ENCODE results near the gene AP1M1.
A peak's percentile ranks its signal among the peaks of the same experiment; 100 is the strongest.

The AP1M1 gene

GRCh38 chr19:16234552-16235445 lies 37.1 kb downstream of the AP1M1 start:
- CTCF ChIA-PET, result interaction anchor here (0.6 kb wide), 1 partner anchor 80 kb away, joined by 3 read pairs; no protein-coding TSS in a partner anchor
- H3K36me3 ChIP-seq (ENCODE audit: control insufficient read depth in 2 of 2, insufficient read depth in 1 of 2, low read length in 2 of 2), result peaks cover 0 to 53% of the 10 kb centered on the region in 2 experiments; a peak in 2 of 3 replicates

DNA sequence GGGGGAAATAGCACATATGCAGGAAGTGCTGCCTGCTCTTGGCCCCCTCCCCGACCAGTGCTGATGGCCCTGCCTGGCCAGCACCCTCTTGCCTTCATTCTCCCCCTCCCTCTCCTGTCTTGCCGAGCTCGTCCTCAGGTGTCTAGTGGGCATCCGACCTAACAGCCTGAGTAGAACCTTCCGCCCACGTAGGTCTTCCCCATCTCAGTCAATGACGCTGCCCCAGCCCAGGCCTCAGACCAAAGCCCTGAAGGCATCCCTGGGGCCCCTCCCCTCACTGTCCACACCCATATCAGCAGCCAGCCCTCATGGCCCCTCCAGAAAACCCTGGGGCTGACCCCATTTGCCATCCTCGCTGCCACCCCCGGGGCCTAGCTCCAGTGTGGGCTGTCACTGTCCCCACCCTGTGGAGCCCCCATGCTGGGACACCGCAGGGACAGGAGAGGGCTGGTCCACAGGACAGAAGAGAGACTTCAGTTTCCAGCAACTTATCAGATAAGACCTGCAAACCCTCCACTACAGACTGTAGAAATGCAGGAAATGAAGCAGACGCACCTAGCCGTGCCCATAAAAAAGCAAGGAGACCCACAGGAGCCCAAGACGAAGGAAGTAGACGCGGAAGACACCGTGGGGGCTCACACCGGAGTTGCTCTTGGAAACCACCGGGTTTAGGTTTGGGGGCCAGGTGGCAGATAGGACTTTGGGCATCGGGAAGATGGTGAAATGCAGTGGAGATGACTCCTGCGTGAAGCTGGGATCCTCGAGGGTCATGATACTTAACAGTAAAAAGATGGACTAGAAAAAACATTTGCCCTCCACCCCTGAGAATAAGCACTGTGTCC lies 38.3 kb downstream of the AP1M1 start:
- Histone ChIP-seq H3K27ac (ENCODE audit: extremely low read depth, low read depth, low read length) (no peak overlapping the region), H3K9me3 (ENCODE audit: control insufficient read depth, insufficient read depth, low read depth, low read length) (no peaks in the 10 kb centered on the region), H3K36me3 (ENCODE audit: control insufficient read depth in 2 of 2, insufficient read depth in 1 of 2, low read length in 2 of 2) (peaks cover 0 to 44% of the 10 kb centered on the region in 2 experiments; a peak in 2 of 3 replicates), H3K4me3 (ENCODE audit: low read depth, low read length) (no peak overlapping the region), H3K4me1 (ENCODE audit: control insufficient read depth, insufficient read depth, low read length) (no peaks in the 10 kb centered on the region)
- TF ChIP-seq, protein P1, sequence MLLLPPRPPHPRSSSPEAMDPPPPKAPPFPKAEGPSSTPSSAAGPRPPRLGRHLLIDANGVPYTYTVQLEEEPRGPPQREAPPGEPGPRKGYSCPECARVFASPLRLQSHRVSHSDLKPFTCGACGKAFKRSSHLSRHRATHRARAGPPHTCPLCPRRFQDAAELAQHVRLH (tag by site-specific recombination; IDR thresholded peaks at IDR 0.05), result no peak
- peak; percentile 62 for TF ChIP-seq ZIC2 (tag by site-specific recombination; IDR thresholded peaks at IDR 0.05)
- TF ChIP-seq ZNF510 (tag by site-specific recombination; IDR thresholded peaks at IDR 0.05; ENCODE audit: insufficient replicate concordance), result no peak
- ChIA-PET CTCF (interaction anchor here (2.1 kb wide), 1 partner anchor 147 kb away, joined by 5 read pairs; no protein-coding TSS in a partner anchor), POLR2A (no interaction called here)

More at GRCh38 chr19:16234552-16235445, 37.1 kb downstream of the AP1M1 start:
- POLR2A ChIA-PET, result no interaction called here
- Histone ChIP-seq H3K27ac (ENCODE audit: extremely low read depth, low read depth, low read length) (no peak overlapping the region), H3K4me1 (ENCODE audit: control insufficient read depth, insufficient read depth, low read length) (no peaks in the 10 kb centered on the region), H3K4me3 (ENCODE audit: low read depth, low read length) (no peak overlapping the region), H3K9me3 (ENCODE audit: control insufficient read depth, insufficient read depth, low read depth, low read length) (no peaks in the 10 kb centered on the region)
- TF ChIP-seq ZNF707 (tag by site-specific recombination; IDR thresholded peaks at IDR 0.05), result no peak
- TF ChIP-seq ZNF146 (tag by site-specific recombination; IDR thresholded peaks at IDR 0.05), result no peak
- TF ChIP-seq ZNF248 (tag by site-specific recombination; IDR thresholded peaks at IDR 0.05), result no peak

GRCh38 chr19:16244091-16244490 lies 46.4 kb downstream of the AP1M1 start:
- TF ChIP-seq KLF1 (tag by site-specific recombination; IDR thresholded peaks at IDR 0.05), result no peak
- TF ChIP-seq ZNF335 (tag by site-specific recombination; conservative IDR thresholded peaks at IDR 0.05), result 0 out of 2 replicates have a peak, but pooled peaks have one; percentile 20
- no peak overlapping the region for H3K4me3 ChIP-seq (ENCODE audit: low read depth, low read length)
- no peaks in the 10 kb centered on the region for H3K36me3 ChIP-seq (ENCODE audit: control insufficient read depth in 2 of 2, insufficient read depth in 1 of 2, low read length in 2 of 2)
- ChIA-PET POLR2A (no interaction called here), CTCF (interaction anchor here (0.7 to 1.8 kb wide), 4 partner anchors 78 to 173 kb away, joined by 3 to 6 read pairs (median 4); no protein-coding TSS in a partner anchor)
- no peak overlapping the region for H3K27ac ChIP-seq (ENCODE audit: extremely low read depth, low read depth, low read length)
- H3K9me3 ChIP-seq (ENCODE audit: control insufficient read depth, insufficient read depth, low read depth, low read length), result no peaks in the 10 kb centered on the region
- no peaks in the 10 kb centered on the region for H3K4me1 ChIP-seq (ENCODE audit: control insufficient read depth, insufficient read depth, low read length)

- Histone ChIP-seq H3K27ac (ENCODE audit: extremely low read depth, low read depth, low read length) (no peak overlapping the region), H3K4me1 (ENCODE audit: control insufficient read depth, insufficient read depth, low read length) (no peaks in the 10 kb centered on the region), H3K9me3 (ENCODE audit: control insufficient read depth, insufficient read depth, low read depth, low read length) (no peaks in the 10 kb centered on the region), H3K36me3 (ENCODE audit: control insufficient read depth in 2 of 2, insufficient read depth in 1 of 2, low read length in 2 of 2) (no peaks in the 10 kb centered on the region), H3K4me3 (ENCODE audit: low read depth, low read length) (no peak overlapping the region)
- POLR2A ChIA-PET, result no interaction called here
- CTCF ChIA-PET, result interaction anchor here (0.6 to 5.1 kb wide), 21 partner anchors 8 to 1787 kb away, joined by 3 to 73 read pairs (median 4); no protein-coding TSS in a partner anchor
- TF ChIP-seq, protein P2, sequence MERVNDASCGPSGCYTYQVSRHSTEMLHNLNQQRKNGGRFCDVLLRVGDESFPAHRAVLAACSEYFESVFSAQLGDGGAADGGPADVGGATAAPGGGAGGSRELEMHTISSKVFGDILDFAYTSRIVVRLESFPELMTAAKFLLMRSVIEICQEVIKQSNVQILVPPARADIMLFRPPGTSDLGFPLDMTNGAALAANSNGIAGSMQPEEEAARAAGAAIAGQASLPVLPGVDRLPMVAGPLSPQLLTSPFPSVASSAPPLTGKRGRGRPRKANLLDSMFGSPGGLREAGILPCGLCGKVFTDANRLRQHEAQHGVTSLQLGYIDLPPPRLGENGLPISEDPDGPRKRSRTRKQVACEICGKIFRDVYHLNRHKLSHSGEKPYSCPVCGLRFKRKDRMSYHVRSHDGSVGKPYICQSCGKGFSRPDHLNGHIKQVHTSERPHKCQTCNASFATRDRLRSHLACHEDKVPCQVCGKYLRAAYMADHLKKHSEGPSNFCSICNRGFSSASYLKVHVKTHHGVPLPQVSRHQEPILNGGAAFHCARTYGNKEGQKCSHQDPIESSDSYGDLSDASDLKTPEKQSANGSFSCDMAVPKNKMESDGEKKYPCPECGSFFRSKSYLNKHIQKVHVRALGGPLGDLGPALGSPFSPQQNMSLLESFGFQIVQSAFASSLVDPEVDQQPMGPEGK (tag by site-specific recombination; IDR thresholded peaks at IDR 0.05), result peak; percentile 36; the same call in 1 of the 2 replicates
- TF ChIP-seq ZNF600 (tag by site-specific recombination; IDR thresholded peaks at IDR 0.05) (peak; percentile 80), ZNF654 (tag by site-specific recombination; IDR thresholded peaks at IDR 0.05; ENCODE audit: low read depth) (peak; percentile 79), GLIS1 (tag by site-specific recombination; IDR thresholded peaks at IDR 0.05) (peak; percentile 38), KLF9 (tag by site-specific recombination; IDR thresholded peaks at IDR 0.05; ENCODE audit: low read depth) (0 out of 2 replicates have a peak, but pooled peaks have one; percentile 25), ZBTB17 (tag by site-specific recombination; IDR thresholded peaks at IDR 0.05) (peak; percentile 43), ZNF366 (tag by site-specific recombination; conservative IDR thresholded peaks at IDR 0.05) (0 out of 2 replicates have a peak, but pooled peaks have one; percentile 24), IKZF3 (tag by site-specific recombination; IDR thresholded peaks at IDR 0.05) (peak; percentile 72), ZNF2 (tag by site-specific recombination; IDR thresholded peaks at IDR 0.05) (0 out of 2 replicates have a peak, but pooled peaks have one; percentile 60), ZNF335 (tag by site-specific recombination; conservative IDR thresholded peaks at IDR 0.05) (peak; percentile 84), ZNF19 (tag by site-specific recombination; IDR thresholded peaks at IDR 0.05; ENCODE audit: low read depth) (no peak), ZNF558 (tag by site-specific recombination; IDR thresholded peaks at IDR 0.05) (0 out of 2 replicates have a peak, but pooled peaks have one; percentile 42), SP7 (tag by site-specific recombination; IDR thresholded peaks at IDR 0.05) (0 out of 2 replicates have a peak, but pooled peaks have one; percentile 16), KLF1 (tag by site-specific recombination; IDR thresholded peaks at IDR 0.05) (peak; percentile 54), ZNF514 (tag by site-specific recombination; IDR thresholded peaks at IDR 0.05) (no peak)
Observed at GRCh38 chr19:16247353-16248182, 49.9 kb downstream of the AP1M1 start.

Data from HEK293 (cell line).